GM23338 (cell line): Measurements from ENCODE around the gene SLC25A4. TPM values are rescaled to one million over a fixed set of nuclear protein-coding genes. Genes with fewer than 3 reads are reported as not detected.

ENCODE experiments used
- ATAC-seq: fragments of 200-7000 bp; cut with Tn5 transposase; 3 replicates; pipeline ENCODE4 v1.9.1; 2020
- DNase-seq: peaks from one replicate; pipeline ENCODE4 v3.0.0-alpha.2; 2015; ENCODE audit warnings: low spot score
- H2AFZ ChIP-seq: fragments of 200-600 bp; sonication (generic); 2 replicates; pipeline ENCODE4 v1.8.0; 2016; ENCODE audit warnings: antibody characterized with exemption, mild to moderate bottlenecking, moderate library complexity
- H3F3A ChIP-seq: fragments of 200-600 bp; sonication (generic); replicated peaks from 2 replicates; pipeline ENCODE4 v1.8.0; 2017; ENCODE audit warnings: antibody characterized with exemption, mixed run types, low read depth
- H3K27ac ChIP-seq: fragments of 200-600 bp; sonication (generic); 2 replicates; pipeline ENCODE4 v1.6.1; 2016; ENCODE audit warnings: low read depth
- H3K27me3 ChIP-seq: fragments of 200-600 bp; sonication (generic); 2 replicates; pipeline ENCODE4 v1.8.0; 2016; ENCODE audit warnings: mild to moderate bottlenecking, mixed run types, moderate library complexity; ENCODE audit not compliant: insufficient read depth
- H3K36me3 ChIP-seq: fragments of 200-600 bp; sonication (generic); 2 replicates; pipeline ENCODE4 v1.8.0; 2016; ENCODE audit warnings: mild to moderate bottlenecking; ENCODE audit not compliant: insufficient read depth
- H3K4me1 ChIP-seq: fragments of 200-600 bp; sonication (generic); 2 replicates; pipeline ENCODE4 v1.8.0; 2016; ENCODE audit warnings: mild to moderate bottlenecking, moderate library complexity; ENCODE audit not compliant: insufficient read depth
- H3K4me2 ChIP-seq: fragments of 200-600 bp; sonication (generic); 2 replicates; pipeline ENCODE4 v1.7.1; 2017; ENCODE audit warnings: mixed run types
- H3K4me3 ChIP-seq: fragments of 200-600 bp; sonication (generic); 2 replicates; pipeline ENCODE4 v1.6.1; 2016; ENCODE audit warnings: mixed run types
- H3K79me2 ChIP-seq: fragments of 200-600 bp; sonication (generic); replicated peaks from 2 replicates; pipeline ENCODE4 v1.8.0; 2017; ENCODE audit warnings: mild to moderate bottlenecking; ENCODE audit not compliant: insufficient read depth
- H3K9me2 ChIP-seq: fragments of 200-600 bp; sonication (generic); 2 replicates; pipeline ENCODE4 v1.8.0; 2017; ENCODE audit not compliant: insufficient read depth
- H4K20me1 ChIP-seq: fragments of 200-600 bp; sonication (generic); replicated peaks from 2 replicates; pipeline ENCODE4 v1.8.0; 2017; ENCODE audit warnings: mild to moderate bottlenecking; ENCODE audit not compliant: insufficient read depth
- H3K27ac Mint-ChIP-seq: 2 replicates; pipeline ENCODE4 v1.8.0; 2020; ENCODE audit warnings: inconsistent platforms, mild to moderate bottlenecking, moderate library complexity, mixed read lengths
- H3K27me3 Mint-ChIP-seq: 3 replicates; pipeline ENCODE4 v1.8.0; 2022; ENCODE audit warnings: low read depth, mild to moderate bottlenecking, moderate library complexity, mixed read lengths, inconsistent platforms; ENCODE audit not compliant: insufficient read depth, poor library complexity
- H3K36me3 Mint-ChIP-seq: 3 replicates; pipeline ENCODE4 v1.8.0; 2021; ENCODE audit warnings: low read depth, mild to moderate bottlenecking, inconsistent platforms, moderate library complexity, mixed read lengths
- H3K4me1 Mint-ChIP-seq: 3 replicates; pipeline ENCODE4 v1.8.0; 2020; ENCODE audit warnings: mild to moderate bottlenecking, inconsistent platforms, mixed read lengths
- H3K4me3 Mint-ChIP-seq: 3 replicates; pipeline ENCODE4 v1.8.0; 2021; ENCODE audit warnings: moderate library complexity, mild to moderate bottlenecking, inconsistent platforms, mixed read lengths
- H3K9me3 Mint-ChIP-seq: 3 replicates; pipeline ENCODE4 v1.8.0; 2020; ENCODE audit warnings: moderate library complexity, mild to moderate bottlenecking, inconsistent platforms, mixed read lengths
- CREB1 ChIP-seq: fragments of 250-450 bp; sonication (Bioruptor Pico); IDR thresholded peaks from 2 replicates; pipeline ENCODE4 v1.5.0; 2020; ENCODE audit warnings: low read depth, mild to moderate bottlenecking, moderate library complexity
- CTCF ChIP-seq, 2 experiments: fragments of 200-600 bp in 1 of 2; sonication (generic) in 1 of 2; conservative IDR thresholded peaks; 2 replicates each; pipeline versions ENCODE4 v1.5.1 to v1.6.1; 2016 to 2017; ENCODE audit warnings: antibody characterized with exemption in 2 of 2, low read depth in 2 of 2, mild to moderate bottlenecking in 2 of 2, moderate library complexity in 1 of 2
- EZH2 ChIP-seq: fragments of 200-600 bp; sonication (generic); IDR thresholded peaks from one replicate; pipeline ENCODE4 v1.8.0; 2017; ENCODE audit warnings: antibody characterized with exemption, mild to moderate bottlenecking, low read depth; ENCODE audit not compliant: unreplicated experiment
- EZH2phosphoT487 ChIP-seq: fragments of 200-600 bp; sonication (generic); IDR thresholded peaks from one replicate; pipeline ENCODE4 v1.8.1; 2018; ENCODE audit warnings: antibody characterized with exemption; ENCODE audit not compliant: unreplicated experiment
- JUNB ChIP-seq: IDR thresholded peaks from one replicate; pipeline ENCODE4 v1.6.1; 2016; ENCODE audit warnings: antibody characterized with exemption; ENCODE audit not compliant: unreplicated experiment
- NANOG ChIP-seq: IDR thresholded peaks from 2 replicates; pipeline ENCODE4 v1.6.1; 2016; ENCODE audit warnings: antibody characterized with exemption, borderline replicate concordance
- POLR2AphosphoS5 ChIP-seq: IDR thresholded peaks from 2 replicates; pipeline ENCODE4 v1.6.1; 2016; ENCODE audit warnings: antibody characterized with exemption, low read depth
- STAT1 ChIP-seq: IDR thresholded peaks from one replicate; pipeline ENCODE4 v1.6.1; 2016; ENCODE audit warnings: antibody characterized with exemption; ENCODE audit not compliant: unreplicated experiment
- ZNF114 ChIP-seq: fragments of 250-450 bp; sonication (Bioruptor Pico); IDR thresholded peaks from 2 replicates; pipeline ENCODE4 v1.5.0; 2020; ENCODE audit warnings: mild to moderate bottlenecking, moderate library complexity
- ZNF331 ChIP-seq: fragments of 250-450 bp; sonication (Bioruptor Pico); IDR thresholded peaks from 2 replicates; pipeline ENCODE4 v1.5.0; 2020; ENCODE audit warnings: low read depth, mild to moderate bottlenecking, moderate library complexity
- polyA plus RNA-seq: library from polyadenylated mRNA; unstranded; fragments of >200 nt; fragmentation: Nextera tagmentation; extraction: Ambion mirVana; gene quantifications from 2 replicates; pipeline ENCODE4 v1.2.1, GENCODE V29; 2016
- total RNA-seq: library from RNA; depleted of rRNA; stranded (reverse); fragments of >200 nt; shearing (Covaris generic); gene quantifications from 2 replicates; pipeline ENCODE4 v1.2.3, GENCODE V29; 2014
- TF ChIP-seq, protein P1 (sequence below): fragments of 250-450 bp; sonication (Bioruptor Pico); IDR thresholded peaks from 2 replicates; pipeline ENCODE4 v1.5.0; 2020; ENCODE audit warnings: mild to moderate bottlenecking, moderate library complexity
- TF ChIP-seq, protein P2 (sequence below): IDR thresholded peaks from 2 replicates; pipeline ENCODE4 v1.6.1; 2016; ENCODE audit warnings: antibody characterized with exemption
- TF ChIP-seq, protein P3 (sequence below): IDR thresholded peaks from one replicate; pipeline ENCODE4 v1.6.1; 2018; ENCODE audit warnings: antibody characterized with exemption; ENCODE audit not compliant: unreplicated experiment

The SLC25A4 gene
- total and polyA plus RNA-seq, 2 experiments from 2014 or later: 43.6 to 66.5 TPM

DNA sequence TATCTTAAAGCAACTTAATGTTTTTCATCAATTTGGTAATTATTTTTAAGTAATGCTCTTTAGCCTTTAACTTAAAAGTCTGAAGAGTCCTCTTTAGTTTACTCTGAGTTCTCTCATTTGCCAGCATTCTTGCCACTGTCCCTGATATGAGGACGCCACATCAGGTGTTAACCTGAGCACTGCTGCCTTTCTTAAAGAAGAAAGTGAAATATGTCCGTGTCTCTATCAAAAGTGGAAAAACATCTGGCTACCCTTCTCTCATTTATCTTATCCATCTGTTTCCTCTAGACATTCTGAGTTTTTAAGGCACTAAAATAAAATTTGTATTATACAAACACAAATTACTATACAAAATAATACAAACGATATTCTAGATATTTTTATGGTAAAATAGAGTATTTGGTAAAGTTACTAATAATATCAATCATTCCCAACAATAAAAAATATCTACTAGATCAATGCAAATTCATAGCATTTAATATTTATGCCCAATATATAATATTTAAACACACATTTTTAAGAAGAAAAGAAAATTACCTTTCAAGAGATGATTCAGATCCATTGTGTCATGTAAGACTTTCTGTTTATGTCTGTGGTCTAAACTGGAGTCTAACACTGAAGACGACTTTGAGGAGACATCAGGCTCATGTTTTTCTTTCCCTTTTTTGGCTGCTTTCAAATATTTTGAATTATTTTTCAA is 46.7 kb downstream of the SLC25A4 start:
- Histone ChIP-seq H3K27ac (no peak overlapping the region), H3K36me3 (no peaks in the 10 kb centered on the region), H2AFZ (no peak overlapping the region), H3K9me2 (no peaks in the 10 kb centered on the region), H3K4me2 (no peak overlapping the region), H3K27me3 (no peaks in the 10 kb centered on the region), H4K20me1 (no peaks in the 10 kb centered on the region), H3K4me3 (no peak overlapping the region), H3F3A (no peaks in the 10 kb centered on the region), H3K4me1 (peaks cover 10% of the 10 kb centered on the region), H3K79me2 (peaks cover 14% of the 10 kb centered on the region; the same call in 1 of the 2 replicates)
- no peaks in the 10 kb centered on the region for H3K9me3 Mint-ChIP-seq
- DNase-seq (no peak), ATAC-seq (no peak)
- peaks cover 3% of the 10 kb centered on the region; the same call in 1 of the 3 replicates for H3K4me1 Mint-ChIP-seq
- H3K36me3 Mint-ChIP-seq: peaks cover 17% of the 10 kb centered on the region
- TF ChIP-seq ZNF331 (CRISPR knock-in tag) (no peak), CTCF (conservative IDR thresholded peaks at IDR 0.05; ENCODE audit: low read depth in 2 of 2) (no peak), EZH2 (no peak), CREB1 (CRISPR knock-in tag) (no peak), NANOG (no peak), ZNF114 (CRISPR knock-in tag) (no peak), EZH2phosphoT487 (no peak), JUNB (no peak), POLR2AphosphoS5 (no peak), STAT1 (no peak)
- TF ChIP-seq, protein P1, sequence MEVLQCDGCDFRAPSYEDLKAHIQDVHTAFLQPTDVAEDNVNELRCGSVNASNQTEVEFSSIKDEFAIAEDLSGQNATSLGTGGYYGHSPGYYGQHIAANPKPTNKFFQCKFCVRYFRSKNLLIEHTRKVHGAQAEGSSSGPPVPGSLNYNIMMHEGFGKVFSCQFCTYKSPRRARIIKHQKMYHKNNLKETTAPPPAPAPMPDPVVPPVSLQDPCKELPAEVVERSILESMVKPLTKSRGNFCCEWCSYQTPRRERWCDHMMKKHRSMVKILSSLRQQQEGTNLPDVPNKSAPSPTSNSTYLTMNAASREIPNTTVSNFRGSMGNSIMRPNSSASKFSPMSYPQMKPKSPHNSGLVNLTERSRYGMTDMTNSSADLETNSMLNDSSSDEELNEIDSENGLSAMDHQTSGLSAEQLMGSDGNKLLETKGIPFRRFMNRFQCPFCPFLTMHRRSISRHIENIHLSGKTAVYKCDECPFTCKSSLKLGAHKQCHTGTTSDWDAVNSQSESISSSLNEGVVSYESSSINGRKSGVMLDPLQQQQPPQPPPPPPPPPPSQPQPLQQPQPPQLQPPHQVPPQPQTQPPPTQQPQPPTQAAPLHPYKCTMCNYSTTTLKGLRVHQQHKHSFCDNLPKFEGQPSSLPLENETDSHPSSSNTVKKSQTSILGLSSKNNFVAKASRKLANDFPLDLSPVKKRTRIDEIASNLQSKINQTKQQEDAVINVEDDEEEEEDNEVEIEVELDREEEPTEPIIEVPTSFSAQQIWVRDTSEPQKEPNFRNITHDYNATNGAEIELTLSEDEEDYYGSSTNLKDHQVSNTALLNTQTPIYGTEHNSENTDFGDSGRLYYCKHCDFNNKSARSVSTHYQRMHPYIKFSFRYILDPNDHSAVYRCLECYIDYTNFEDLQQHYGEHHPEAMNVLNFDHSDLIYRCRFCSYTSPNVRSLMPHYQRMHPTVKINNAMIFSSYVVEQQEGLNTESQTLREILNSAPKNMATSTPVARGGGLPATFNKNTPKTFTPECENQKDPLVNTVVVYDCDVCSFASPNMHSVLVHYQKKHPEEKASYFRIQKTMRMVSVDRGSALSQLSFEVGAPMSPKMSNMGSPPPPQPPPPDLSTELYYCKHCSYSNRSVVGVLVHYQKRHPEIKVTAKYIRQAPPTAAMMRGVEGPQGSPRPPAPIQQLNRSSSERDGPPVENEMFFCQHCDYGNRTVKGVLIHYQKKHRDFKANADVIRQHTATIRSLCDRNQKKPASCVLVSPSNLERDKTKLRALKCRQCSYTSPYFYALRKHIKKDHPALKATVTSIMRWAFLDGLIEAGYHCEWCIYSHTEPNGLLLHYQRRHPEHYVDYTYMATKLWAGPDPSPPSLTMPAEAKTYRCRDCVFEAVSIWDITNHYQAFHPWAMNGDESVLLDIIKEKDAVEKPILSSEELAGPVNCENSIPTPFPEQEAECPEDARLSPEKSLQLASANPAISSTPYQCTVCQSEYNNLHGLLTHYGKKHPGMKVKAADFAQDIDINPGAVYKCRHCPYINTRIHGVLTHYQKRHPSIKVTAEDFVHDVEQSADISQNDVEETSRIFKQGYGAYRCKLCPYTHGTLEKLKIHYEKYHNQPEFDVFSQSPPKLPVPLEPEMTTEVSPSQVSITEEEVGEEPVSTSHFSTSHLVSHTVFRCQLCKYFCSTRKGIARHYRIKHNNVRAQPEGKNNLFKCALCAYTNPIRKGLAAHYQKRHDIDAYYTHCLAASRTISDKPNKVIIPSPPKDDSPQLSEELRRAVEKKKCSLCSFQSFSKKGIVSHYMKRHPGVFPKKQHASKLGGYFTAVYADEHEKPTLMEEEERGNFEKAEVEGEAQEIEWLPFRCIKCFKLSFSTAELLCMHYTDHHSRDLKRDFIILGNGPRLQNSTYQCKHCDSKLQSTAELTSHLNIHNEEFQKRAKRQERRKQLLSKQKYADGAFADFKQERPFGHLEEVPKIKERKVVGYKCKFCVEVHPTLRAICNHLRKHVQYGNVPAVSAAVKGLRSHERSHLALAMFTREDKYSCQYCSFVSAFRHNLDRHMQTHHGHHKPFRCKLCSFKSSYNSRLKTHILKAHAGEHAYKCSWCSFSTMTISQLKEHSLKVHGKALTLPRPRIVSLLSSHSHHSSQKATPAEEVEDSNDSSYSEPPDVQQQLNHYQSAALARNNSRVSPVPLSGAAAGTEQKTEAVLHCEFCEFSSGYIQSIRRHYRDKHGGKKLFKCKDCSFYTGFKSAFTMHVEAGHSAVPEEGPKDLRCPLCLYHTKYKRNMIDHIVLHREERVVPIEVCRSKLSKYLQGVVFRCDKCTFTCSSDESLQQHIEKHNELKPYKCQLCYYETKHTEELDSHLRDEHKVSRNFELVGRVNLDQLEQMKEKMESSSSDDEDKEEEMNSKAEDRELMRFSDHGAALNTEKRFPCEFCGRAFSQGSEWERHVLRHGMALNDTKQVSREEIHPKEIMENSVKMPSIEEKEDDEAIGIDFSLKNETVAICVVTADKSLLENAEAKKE (CRISPR knock-in tag): no peak
- TF ChIP-seq, protein P2, sequence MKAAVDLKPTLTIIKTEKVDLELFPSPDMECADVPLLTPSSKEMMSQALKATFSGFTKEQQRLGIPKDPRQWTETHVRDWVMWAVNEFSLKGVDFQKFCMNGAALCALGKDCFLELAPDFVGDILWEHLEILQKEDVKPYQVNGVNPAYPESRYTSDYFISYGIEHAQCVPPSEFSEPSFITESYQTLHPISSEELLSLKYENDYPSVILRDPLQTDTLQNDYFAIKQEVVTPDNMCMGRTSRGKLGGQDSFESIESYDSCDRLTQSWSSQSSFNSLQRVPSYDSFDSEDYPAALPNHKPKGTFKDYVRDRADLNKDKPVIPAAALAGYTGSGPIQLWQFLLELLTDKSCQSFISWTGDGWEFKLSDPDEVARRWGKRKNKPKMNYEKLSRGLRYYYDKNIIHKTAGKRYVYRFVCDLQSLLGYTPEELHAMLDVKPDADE: no peak
- TF ChIP-seq, protein P3, sequence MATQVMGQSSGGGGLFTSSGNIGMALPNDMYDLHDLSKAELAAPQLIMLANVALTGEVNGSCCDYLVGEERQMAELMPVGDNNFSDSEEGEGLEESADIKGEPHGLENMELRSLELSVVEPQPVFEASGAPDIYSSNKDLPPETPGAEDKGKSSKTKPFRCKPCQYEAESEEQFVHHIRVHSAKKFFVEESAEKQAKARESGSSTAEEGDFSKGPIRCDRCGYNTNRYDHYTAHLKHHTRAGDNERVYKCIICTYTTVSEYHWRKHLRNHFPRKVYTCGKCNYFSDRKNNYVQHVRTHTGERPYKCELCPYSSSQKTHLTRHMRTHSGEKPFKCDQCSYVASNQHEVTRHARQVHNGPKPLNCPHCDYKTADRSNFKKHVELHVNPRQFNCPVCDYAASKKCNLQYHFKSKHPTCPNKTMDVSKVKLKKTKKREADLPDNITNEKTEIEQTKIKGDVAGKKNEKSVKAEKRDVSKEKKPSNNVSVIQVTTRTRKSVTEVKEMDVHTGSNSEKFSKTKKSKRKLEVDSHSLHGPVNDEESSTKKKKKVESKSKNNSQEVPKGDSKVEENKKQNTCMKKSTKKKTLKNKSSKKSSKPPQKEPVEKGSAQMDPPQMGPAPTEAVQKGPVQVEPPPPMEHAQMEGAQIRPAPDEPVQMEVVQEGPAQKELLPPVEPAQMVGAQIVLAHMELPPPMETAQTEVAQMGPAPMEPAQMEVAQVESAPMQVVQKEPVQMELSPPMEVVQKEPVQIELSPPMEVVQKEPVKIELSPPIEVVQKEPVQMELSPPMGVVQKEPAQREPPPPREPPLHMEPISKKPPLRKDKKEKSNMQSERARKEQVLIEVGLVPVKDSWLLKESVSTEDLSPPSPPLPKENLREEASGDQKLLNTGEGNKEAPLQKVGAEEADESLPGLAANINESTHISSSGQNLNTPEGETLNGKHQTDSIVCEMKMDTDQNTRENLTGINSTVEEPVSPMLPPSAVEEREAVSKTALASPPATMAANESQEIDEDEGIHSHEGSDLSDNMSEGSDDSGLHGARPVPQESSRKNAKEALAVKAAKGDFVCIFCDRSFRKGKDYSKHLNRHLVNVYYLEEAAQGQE: no peak
- H3K27ac Mint-ChIP-seq: no peak overlapping the region
- no peak overlapping the region for H3K4me3 Mint-ChIP-seq
- H3K27me3 Mint-ChIP-seq: peaks cover 1% of the 10 kb centered on the region
